HG02610 (cell line): Measurements from ENCODE around the gene TRANK1.
"Not testable (repeated sequence)": the region's sequence is repeated elsewhere in the genome, so short reads cannot be mapped to it uniquely, and the experiment has no call there.

Source experiments
- ATAC-seq: cut with Tn5 transposase; IDR thresholded peaks from one replicate; pipeline ENCODE4 v1.9.1; 2021; ENCODE audit warnings: mild to moderate bottlenecking, moderate library complexity; ENCODE audit not compliant: unreplicated experiment

Gene TRANK1

GRCh38 chr3:36944641-36945270 lies at the start of gene TRANK1:
Gene TRANK1, minus strand, starts transcription at chr3:36945054. Its CDS starts 245 bp downstream, at chr3:36944809.
- peak; percentile 71 for ATAC-seq

- ATAC-seq: peak; percentile 90
Observed at GRCh38 chr3:36993326-36994283, 48.8 kb upstream of the TRANK1 start, which contains the start of gene MLH1. Gene MLH1, plus strand, starts transcription at chr3:36993518. Its CDS starts 30 bp downstream, at chr3:36993548.

DNA sequence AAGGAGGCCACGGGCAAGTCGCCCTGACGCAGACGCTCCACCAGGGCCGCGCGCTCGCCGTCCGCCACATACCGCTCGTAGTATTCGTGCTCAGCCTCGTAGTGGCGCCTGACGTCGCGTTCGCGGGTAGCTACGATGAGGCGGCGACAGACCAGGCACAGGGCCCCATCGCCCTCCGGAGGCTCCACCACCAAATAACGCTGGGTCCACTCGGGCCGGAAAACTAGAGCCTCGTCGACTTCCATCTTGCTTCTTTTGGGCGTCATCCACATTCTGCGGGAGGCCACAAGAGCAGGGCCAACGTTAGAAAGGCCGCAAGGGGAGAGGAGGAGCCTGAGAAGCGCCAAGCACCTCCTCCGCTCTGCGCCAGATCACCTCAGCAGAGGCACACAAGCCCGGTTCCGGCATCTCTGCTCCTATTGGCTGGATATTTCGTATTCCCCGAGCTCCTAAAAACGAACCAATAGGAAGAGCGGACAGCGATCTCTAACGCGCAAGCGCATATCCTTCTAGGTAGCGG lies 48.0 kb upstream of the TRANK1 start, which contains the start of gene EPM2AIP1:
Gene EPM2AIP1 (minus strand): TSS at position 326 of the 520 bp plus-strand sequence. CDS start 54 bp downstream, at position 272.
- ATAC-seq: peak; percentile 85

DNA sequence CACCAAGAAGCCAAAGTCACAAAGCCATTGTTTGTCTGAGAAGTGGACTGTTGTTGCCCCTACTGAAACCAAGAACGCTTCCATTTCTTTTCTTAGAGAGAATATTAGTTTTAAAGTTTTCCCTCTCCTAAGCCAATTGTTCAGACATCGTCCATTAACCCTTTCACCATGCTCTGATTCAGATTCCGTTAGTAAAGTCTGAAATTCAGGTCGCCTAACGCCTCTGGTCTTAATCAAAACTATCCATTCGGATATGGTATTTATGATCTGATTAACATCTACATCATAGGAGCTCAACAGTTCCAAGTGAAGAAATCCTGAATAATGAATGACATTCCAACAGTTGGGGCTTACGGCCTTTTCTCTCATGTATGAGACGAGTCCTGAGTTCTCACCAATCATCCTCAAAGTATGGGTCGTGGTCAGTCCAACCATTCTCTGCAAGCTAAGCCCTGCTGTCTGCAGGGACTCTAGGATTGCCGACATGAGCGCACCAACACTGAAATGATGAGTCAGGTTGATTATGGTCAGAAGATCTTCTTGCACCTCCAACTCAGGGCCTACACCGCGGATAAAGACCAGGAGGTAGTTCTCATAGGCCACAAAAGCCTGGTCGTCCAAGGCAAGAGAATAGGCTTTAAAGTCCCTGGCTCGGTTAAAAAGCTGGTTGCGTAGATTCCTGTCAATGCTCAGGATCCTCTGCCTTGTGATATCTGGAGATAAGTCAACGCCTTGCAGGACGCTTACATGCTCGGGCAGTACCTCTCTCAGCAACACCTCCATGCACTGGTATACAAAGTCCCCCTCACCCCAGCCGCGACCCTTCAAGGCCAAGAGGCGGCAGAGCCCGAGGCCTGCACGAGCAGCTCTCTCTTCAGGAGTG lies 47.3 kb upstream of the TRANK1 start:
- ATAC-seq: no peak

DNA sequence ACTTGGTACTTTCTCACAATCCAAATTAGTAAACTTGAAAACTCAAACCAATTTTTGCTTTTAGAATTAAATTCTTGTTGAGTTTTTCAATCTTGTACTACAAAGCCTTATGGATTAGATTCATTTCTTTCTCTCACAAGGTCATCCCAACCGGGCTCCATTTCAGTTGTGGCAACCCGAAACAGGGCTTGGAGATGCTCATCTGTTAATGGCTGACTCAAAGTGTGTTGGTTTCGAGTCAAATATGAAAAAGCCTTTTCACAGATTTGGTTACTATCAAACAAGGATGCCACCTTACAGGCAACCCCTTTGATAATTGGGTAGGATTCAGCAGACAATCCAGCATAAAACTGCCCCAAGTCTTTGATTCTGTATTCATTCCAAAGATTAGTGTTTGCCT lies 46.3 kb upstream of the TRANK1 start:
- no peak for ATAC-seq

DNA sequence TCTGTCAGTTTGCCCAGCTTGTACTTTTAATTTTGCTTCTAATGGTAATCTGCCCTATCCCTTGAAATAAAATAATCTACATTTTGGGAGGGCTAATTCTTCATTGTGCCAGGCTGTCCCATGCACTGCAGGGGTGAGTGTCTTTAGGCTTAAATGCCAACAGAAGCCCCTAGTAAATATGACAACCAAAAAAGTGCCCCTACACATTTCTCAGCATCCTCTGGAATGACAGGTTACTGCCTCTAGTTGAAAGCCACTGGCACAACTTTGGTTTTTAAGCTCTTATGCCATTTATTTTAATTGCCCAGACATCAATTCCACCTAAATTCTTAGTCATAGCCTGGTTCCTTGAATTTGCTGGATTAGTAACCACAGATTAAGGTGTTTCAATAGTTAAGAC lies 44.7 kb upstream of the TRANK1 start:
- no peak for ATAC-seq

DNA sequence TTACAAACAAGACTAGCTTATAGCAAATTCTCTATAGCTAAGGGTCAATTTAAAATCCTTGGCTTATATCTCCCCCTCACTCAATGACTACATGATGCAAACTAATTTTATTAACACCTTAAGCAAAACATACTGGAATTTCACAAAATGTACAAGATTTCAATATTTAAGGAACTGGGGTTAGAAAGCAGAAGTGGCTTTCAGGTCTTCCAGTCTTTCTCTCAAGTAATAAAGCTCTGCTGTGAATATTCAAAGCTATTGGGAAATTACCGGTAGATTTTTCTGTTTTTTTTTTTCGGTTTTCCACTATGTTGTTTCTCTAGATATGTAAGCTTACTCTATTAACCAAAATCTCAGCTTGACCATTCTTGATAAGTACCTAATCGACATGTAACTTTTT lies 44.2 kb upstream of the TRANK1 start:
- ATAC-seq: no peak

DNA sequence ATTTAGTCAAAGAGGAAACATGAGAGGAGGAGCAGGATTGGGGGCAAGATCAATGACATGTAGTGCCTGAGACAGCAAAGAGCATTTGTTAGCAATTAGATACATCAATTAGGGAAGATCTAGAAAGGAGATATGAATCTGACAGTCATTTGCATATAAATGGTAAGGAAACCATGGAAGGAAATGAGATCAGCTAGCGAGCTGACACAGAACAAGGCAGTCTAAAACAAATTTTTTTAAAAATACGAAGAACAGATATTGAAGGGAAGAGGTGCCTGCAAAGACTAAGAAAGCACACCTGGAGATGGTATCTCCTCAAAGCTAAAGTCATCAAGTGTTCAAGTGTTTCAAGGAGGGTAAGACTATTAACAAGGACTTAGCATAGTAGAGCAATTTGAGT lies 43.5 kb upstream of the TRANK1 start:
- no peak for ATAC-seq

GRCh38 chr3:36981006-36981405 lies 36.2 kb upstream of the TRANK1 start:
- no peak for ATAC-seq

GRCh38 chr3:36973139-36973538 lies 28.3 kb upstream of the TRANK1 start:
- no peak for ATAC-seq

GRCh38 chr3:36972163-36972562 lies 27.3 kb upstream of the TRANK1 start:
- no peak for ATAC-seq

DNA sequence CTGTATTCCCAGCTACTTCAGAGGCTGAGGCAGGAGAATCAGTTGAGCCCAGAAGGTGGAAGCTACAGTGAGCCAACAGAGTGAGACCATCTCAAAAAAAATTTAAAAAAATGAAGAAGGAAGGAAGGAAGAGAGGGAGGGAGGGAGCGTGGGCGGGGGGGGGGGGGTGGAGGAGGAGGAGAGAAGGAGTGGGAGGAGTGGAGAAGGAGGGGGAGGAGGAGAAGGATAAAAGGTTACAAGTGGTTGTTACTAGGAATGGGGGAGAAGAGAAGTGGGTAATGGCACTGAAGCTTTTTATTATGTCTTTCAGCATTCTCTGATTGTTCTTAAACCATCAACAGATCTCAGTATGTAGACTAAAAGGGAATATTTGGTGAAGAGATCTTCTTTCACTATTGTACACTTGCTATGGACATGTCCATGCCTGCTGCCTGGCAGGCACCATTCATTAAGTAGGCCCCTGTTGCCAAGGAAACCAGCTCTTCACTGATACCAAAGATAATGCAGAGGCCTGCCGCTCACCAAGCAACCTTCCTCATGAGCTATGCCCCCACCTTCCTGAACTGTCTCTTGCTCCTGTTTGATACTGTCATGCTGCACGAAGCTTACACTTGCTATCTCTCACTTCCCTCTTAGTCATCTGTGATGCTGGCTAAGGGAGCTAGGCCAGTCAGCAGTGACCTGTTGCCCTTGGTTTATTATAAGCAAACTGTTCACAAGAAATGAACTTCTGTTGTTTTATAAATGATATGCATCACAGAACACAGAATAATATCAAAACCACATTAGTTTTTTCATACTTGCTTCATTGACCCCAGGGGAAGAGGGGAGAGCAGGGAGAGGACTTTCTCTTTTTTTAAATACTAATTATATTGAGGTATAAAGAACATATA lies 24.9 kb upstream of the TRANK1 start:
- ATAC-seq: peak; percentile 99

DNA sequence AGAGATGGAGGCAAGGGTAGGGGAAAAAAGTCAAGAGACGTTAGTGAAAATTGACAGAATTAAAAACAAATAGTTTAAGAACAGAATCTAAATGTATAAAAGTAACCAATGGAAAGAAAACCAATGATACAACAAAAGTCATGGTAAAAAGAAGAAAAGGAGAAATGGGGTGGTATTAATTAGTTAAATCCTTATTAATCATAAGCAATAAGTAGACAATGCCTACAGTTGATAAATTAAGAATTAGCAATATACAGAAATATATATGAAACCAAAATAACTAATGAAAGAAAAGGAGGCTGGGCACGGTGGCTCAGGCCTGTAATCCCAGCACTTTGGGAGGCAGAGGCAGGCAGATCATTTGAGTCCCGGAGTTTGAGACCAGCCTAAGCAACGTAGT lies 24.2 kb upstream of the TRANK1 start:
- ATAC-seq: no peak

- no peak for ATAC-seq
Observed at GRCh38 chr3:36965440-36965839, 20.6 kb upstream of the TRANK1 start.

DNA sequence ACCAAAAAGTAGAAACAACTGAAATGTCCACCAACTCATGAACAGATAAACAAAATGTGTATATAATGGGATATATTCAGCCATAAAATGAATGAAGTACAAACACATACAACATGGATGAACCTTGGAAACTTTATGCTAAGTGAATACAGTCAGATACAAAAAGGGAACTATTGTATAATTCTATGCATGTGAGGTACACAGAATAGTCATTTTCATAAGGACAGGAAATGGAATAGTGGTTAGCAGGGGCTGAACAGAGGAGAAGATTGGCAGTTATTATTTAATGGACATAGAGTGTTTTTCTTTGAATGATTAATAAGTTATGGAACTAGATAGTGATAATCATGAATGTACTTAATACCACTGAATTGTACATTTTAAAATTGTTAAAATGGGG lies 20.0 kb upstream of the TRANK1 start:
- ATAC-seq: peak; percentile 73

GRCh38 chr3:36964331-36964730 lies 19.5 kb upstream of the TRANK1 start:
- no peak for ATAC-seq

- ATAC-seq: not testable (repeated sequence)
Observed at GRCh38 chr3:36963008-36963407, 18.2 kb upstream of the TRANK1 start.

DNA sequence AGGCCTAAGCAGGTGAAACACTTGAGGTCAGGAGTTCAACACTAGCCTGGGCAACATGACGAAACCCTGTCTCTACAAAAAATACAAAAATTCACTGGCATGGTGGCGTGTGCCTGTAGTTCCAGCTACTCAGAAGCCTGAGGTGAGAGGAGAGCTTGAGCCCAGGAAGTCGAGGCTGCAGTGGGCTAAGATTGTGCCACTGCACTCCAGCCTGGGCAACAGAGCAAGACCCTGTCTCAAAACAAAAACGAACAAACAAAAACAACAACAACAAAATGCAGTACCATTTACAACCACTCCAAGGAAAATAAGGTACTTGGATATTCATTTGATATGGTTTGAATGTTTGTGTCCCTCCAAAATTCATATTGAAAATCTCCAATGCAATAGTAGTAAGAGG lies 15.6 kb upstream of the TRANK1 start:
- no peak for ATAC-seq

- ATAC-seq: no peak
Observed at GRCh38 chr3:36959821-36960220, 15.0 kb upstream of the TRANK1 start.
